GM18507 (cell line): Measurements from ENCODE around the gene PJA1.

ENCODE experiments used
- DNase-seq: peaks from one replicate; pipeline ENCODE4 v3.0.0; 2011; ENCODE audit warnings: low read depth; ENCODE audit not compliant: insufficient read length; ENCODE audit errors: extremely low spot score
- FAIRE-seq: peaks from 2 replicates; lab custom pipeline; 2011; peaks lifted over from hg19 to GRCh38; lab: Jason Lieb, UNC

PJA1 gene, protein sequence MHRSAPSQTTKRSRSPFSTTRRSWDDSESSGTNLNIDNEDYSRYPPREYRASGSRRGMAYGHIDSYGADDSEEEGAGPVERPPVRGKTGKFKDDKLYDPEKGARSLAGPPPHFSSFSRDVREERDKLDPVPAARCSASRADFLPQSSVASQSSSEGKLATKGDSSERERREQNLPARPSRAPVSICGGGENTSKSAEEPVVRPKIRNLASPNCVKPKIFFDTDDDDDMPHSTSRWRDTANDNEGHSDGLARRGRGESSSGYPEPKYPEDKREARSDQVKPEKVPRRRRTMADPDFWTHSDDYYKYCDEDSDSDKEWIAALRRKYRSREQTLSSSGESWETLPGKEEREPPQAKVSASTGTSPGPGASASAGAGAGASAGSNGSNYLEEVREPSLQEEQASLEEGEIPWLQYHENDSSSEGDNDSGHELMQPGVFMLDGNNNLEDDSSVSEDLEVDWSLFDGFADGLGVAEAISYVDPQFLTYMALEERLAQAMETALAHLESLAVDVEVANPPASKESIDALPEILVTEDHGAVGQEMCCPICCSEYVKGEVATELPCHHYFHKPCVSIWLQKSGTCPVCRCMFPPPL

GRCh38 chrX:69165087-69165651, at the start of gene PJA1:
TSS of gene PJA1 (minus strand) at chrX:69165453. CDS start at chrX:69163073, 2,380 bp downstream.
- DNase-seq (peak; percentile 20), FAIRE-seq (peak; percentile 78)

DNA sequence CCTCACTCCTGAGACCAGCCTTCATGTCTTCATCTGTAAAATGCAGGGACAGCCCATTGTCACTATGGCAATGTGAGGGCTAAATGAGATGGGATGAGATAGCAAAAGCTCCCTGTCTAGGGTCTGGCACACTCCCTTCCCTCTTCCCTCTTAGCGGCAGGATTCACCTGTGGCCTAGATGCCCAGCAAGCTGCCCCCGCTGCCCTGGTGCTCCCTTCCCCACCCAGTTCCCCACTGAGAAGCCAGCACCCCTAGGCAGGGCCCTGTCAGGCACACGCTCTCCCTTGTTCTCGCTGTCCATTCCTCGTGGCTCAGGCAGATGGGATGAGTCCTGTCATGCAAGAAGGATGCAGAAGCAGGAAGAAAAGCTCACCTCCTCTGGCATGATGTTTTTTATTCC, 49.2 kb upstream of the PJA1 start:
- FAIRE-seq (no peak), DNase-seq (no peak)

DNA sequence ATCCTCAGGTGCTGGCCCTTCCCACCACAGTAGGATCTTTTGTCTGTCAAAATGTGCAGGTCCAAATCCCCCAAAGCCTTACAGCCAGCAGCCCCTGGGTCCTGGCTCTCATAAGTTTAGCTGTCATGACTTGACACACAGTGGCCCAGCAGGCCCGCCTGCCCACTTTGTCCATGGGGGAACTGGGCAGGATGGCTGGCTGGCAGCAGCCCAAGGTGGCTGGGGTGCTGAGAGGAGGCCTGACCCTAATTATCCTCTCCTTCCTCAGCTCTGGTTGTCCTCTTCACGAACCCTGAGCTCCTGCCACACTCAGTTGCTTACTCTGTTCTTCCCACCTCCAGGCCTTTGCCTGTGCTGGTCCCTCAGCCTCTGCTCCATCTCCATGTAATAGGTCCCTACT, 46.4 kb upstream of the PJA1 start:
- no peak for DNase-seq
- no peak for FAIRE-seq

DNA sequence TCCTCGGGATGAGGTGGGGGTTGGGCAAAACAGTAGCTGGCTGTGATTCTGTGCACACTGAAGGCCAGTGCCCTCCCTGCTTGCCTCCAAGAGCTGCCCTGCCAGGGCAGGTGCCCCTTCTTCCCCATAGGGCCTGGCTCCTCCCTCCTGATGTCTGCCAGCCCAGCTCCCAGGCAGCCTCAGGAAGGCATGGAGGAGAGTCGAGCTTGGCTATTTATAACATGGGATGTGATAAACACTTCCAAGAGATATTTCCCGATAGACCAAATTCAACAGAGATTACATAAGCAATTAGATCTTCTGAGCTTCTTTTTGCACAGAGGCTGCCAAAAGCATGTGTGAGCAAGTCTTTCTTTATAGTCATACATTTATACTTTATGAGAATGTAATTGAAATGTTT, 45.3 kb upstream of the PJA1 start:
- FAIRE-seq (no peak), DNase-seq (no peak)

- no peak for FAIRE-seq
- DNase-seq: no peak
Observed at GRCh38 chrX:69207216-69207615, 42.0 kb upstream of the PJA1 start.

DNA sequence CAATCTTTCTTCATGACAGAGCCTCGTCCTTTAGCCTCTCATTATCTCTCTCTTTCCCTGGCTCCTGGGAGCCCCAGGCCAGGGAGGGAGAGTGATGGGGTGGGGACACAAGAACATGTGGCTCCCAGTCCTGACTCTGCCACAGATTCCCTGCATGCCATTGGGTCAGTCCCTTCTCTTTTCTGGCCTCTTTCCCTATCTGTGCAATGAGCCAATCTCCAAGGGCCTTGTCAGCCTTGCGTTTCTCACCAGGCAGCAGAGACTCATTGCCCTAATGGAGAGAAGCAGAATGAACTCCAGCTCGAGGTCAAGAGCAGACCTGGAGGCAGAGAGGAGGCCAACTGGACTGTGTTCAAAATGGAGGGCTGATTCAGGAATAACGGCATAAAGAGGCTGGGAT, 38.4 kb upstream of the PJA1 start:
- no peak for FAIRE-seq
- no peak for DNase-seq

DNA sequence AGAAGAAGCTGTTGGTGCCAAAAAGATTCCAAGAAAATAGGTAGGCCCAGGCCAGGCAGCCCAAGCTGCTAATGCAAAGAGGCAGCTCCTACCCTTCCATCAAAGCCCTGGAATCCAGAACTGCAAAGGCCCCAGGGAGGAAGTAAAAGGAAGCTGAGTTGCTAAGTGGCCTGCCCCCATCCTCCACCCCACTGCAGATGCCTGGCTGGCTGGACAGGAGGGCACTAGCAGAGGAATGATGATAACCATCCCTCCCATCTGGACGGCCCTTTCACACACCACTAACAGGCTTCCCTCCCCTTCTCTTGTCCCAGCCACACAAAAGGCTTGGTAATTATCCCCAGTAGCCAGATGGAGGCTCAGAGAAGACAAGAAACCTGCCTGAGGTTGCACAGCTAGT, 32.4 kb upstream of the PJA1 start:
- no peak for FAIRE-seq
- no peak for DNase-seq

- no peak for DNase-seq
- no peak for FAIRE-seq
Observed at GRCh38 chrX:69196666-69197065, 31.4 kb upstream of the PJA1 start.

GRCh38 chrX:69195810-69196209, 30.6 kb upstream of the PJA1 start:
- no peak for FAIRE-seq
- DNase-seq: no peak

GRCh38 chrX:69195192-69195591, 29.9 kb upstream of the PJA1 start:
- FAIRE-seq: no peak
- DNase-seq: no peak

- FAIRE-seq (no peak), DNase-seq (no peak)
Observed at GRCh38 chrX:69192603-69193002, 27.4 kb upstream of the PJA1 start.

DNA sequence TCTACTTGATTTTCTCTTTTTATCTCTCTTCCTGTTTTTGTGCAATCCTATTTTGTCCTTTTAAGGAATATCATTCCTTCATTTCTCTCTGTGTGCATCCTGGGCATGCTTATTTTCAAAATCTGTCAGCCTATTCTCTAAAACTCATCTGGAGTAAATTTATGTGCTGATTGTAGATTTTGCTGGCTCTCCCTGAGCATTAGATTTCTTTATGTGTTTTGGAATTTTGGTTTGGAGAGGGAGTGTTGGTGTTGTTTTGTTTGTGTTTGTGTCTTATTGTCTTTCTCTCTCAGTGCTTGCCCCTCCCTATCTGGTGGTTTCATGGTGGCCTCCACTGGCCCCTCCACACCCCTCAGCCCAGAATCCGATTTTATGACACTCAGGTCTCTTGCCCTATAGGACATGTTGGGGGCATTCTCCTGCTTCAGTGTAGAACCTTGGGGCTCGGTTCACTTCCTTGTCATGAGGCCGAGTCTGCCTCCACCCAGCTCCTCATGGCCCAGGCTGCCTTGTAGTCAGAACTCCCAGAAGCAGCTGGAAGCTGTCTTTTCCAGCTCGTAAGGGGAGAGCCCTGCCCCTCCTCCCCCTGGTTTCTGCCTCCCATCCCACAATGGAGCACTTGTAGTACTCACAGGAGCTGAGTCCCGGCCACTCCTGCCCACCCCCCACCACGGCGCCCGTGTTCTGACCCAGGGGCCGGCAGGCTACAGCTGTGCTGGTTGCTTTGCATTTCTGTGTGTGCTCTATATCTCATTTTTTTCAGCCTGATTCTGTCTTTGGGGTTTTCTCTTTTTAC, 24.5 kb upstream of the PJA1 start:
- DNase-seq (no peak), FAIRE-seq (no peak)

- DNase-seq (no peak), FAIRE-seq (no peak)
Observed at GRCh38 chrX:69186651-69187050, 21.4 kb upstream of the PJA1 start.

DNA sequence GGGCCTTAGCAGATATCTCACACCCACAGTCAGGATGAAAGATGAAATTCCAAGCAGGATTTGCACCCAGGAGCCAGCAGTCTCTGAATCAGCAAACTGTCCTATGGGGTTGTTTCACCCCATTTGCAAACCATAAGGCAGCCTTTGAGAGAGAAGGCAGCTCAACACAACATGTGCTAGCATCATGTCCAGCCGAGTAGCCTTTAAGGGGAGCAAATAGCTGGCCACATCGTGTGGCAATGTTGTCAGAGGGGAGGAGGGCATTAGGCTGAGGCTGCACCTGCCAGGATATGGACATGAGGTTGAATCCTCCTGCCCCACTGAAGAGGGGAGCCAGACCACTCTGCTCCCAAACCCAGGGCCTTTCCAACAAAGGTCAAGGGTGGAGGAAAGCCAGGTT, 20.6 kb upstream of the PJA1 start:
- FAIRE-seq (no peak), DNase-seq (no peak)

- no peak for FAIRE-seq
- no peak for DNase-seq
Observed at GRCh38 chrX:69185141-69185540, 19.9 kb upstream of the PJA1 start.

DNA sequence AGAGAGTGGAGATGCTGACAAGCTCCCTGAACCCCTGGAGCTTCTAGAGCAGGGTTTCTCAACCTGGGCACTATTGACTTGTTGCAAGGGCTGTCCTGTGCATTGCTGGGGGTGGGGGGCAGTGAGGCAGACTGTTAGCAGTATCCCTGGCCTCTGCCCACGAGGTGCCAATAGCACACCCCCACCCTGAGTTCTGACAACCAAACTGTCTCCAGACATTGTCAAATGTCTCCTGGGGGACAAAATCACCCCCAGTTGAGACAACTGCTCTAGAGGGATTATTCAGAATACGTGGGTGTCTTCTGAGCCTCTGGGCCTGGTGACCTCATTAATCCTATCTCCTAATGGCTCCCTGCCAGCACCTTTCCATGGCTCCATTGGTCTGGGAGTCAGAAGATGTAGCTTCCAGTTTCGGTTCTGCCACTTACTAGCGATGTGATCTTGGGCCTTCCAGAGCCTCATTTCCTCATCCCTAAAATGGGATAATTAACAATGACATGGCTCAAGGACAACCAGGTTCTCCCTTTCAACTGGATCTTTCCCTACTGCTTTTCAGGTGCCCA, 17.6 kb upstream of the PJA1 start:
- DNase-seq (no peak), FAIRE-seq (no peak)

GRCh38 chrX:69179380-69179911, 14.2 kb upstream of the PJA1 start:
- no peak for DNase-seq

GRCh38 chrX:69178592-69178991, 13.3 kb upstream of the PJA1 start:
- DNase-seq: no peak
- FAIRE-seq: no peak

More at GRCh38 chrX:69179380-69179911, 14.2 kb upstream of the PJA1 start:
- FAIRE-seq: no peak

GRCh38 chrX:69177511-69178162, 12.4 kb upstream of the PJA1 start:
- DNase-seq (no peak), FAIRE-seq (no peak)
